Endothelial cell of umbilical vein (primary cell): ENCODE data around the gene MRPS18B. TPM values are rescaled to one million over a fixed set of nuclear protein-coding genes. Genes with fewer than 3 reads are reported as not detected.

ENCODE experiments used
- BruUV-seq: library from RNA; stranded (reverse); fragments of 400-500 nt; replicated peaks from 2 replicates; lab custom pipeline; 2021; lab: Mats Ljungman, UMichigan
- CTCF ChIA-PET: fragments of 300-600, 350-600 bp; sonication (Branson Sonifier 250); formaldehyde crosslinking; loops from one replicate; lab custom pipeline; 2021; ENCODE audit warnings: antibody characterized with exemption, inconsistent platforms; lab: Charles Lee
- POLR2A ChIA-PET: fragments of 300-600, 350-600 bp; sonication (Branson Sonifier 250); formaldehyde crosslinking; loops from one replicate; lab custom pipeline; 2021; ENCODE audit warnings: antibody characterized with exemption, inconsistent platforms; lab: Charles Lee
- DNase-seq: peaks from one replicate; pipeline ENCODE4 v3.0.0-alpha.2; 2011; ENCODE audit warnings: low read depth, low spot score
- FAIRE-seq: peaks from 2 replicates; lab custom pipeline; 2011; peaks lifted over from hg19 to GRCh38; lab: Jason Lieb, UNC
- H2AFZ ChIP-seq: 2 replicates; pipeline ENCODE4 v1.6.0; 2012; ENCODE audit warnings: low read depth, low read length, control low read depth, inconsistent platforms
- H3K27ac ChIP-seq: 2 replicates; pipeline ENCODE4 v1.5.1; 2011; ENCODE audit warnings: low read depth, mild to moderate bottlenecking, control low read depth, low read length, moderate library complexity; ENCODE audit not compliant: insufficient read depth
- H3K27me3 ChIP-seq, 2 experiments: 2 replicates each; pipeline versions ENCODE4 v1.6.0 to v1.6.1; 2011; ENCODE audit warnings: low read length in 2 of 2, mixed read lengths in 1 of 2; ENCODE audit not compliant: control insufficient read depth in 2 of 2, insufficient read depth in 2 of 2
- H3K36me3 ChIP-seq, 2 experiments: 2 replicates in 1 of 2; 3 replicates in 1 of 2; pipeline ENCODE4 v1.5.1; 2011; ENCODE audit warnings: low read length in 2 of 2, mild to moderate bottlenecking in 1 of 2, moderate library complexity in 1 of 2; ENCODE audit not compliant: control insufficient read depth in 2 of 2, insufficient read depth in 2 of 2; ENCODE audit errors: extremely low read depth in 1 of 2
- H3K4me1 ChIP-seq: 3 replicates; pipeline ENCODE4 v1.5.1; 2011; ENCODE audit warnings: mild to moderate bottlenecking, low read length; ENCODE audit not compliant: control insufficient read depth, insufficient read depth; ENCODE audit errors: extremely low read depth
- H3K4me2 ChIP-seq: 2 replicates; pipeline ENCODE4 v1.6.1; 2011; ENCODE audit warnings: low read length, control low read depth, mixed read lengths; ENCODE audit not compliant: insufficient read depth
- H3K4me3 ChIP-seq, 3 experiments: fragments of 200-600 bp in 1 of 3; sonication (generic), shearing (Covaris generic) in 1 of 3; replicated peaks in 1 of 3; 2 replicates each; pipeline ENCODE4 v1.5.1; 2011 to 2016; ENCODE audit warnings: control low read depth in 3 of 3, low read length in 3 of 3, mild to moderate bottlenecking in 2 of 3, inconsistent platforms in 1 of 3, low read depth in 1 of 3, moderate library complexity in 1 of 3; ENCODE audit not compliant: insufficient read depth in 1 of 3
- H3K79me2 ChIP-seq: 2 replicates; pipeline ENCODE4 v1.6.0; 2012; ENCODE audit warnings: low read length, inconsistent platforms; ENCODE audit not compliant: control insufficient read depth, insufficient read depth
- H3K9ac ChIP-seq: replicated peaks from 2 replicates; pipeline ENCODE3; 2011; ENCODE audit warnings: low read length, control low read depth; ENCODE audit not compliant: insufficient read depth; ENCODE audit errors: extremely low read depth
- H3K9me1 ChIP-seq: replicated peaks from 3 replicates; pipeline ENCODE4 v1.6.0; 2011; ENCODE audit warnings: mild to moderate bottlenecking, low read length; ENCODE audit not compliant: control insufficient read depth, insufficient read depth; ENCODE audit errors: extremely low read depth
- H3K9me3 ChIP-seq: replicated peaks from 2 replicates; pipeline ENCODE4 v1.5.1; 2012; ENCODE audit warnings: low read length, inconsistent platforms; ENCODE audit not compliant: control insufficient read depth, insufficient read depth
- H4K20me1 ChIP-seq: replicated peaks from 2 replicates; pipeline ENCODE3; 2011; ENCODE audit warnings: mild to moderate bottlenecking, low read length; ENCODE audit not compliant: control insufficient read depth, insufficient read depth; ENCODE audit errors: extremely low read depth
- EZH2 ChIP-seq: IDR thresholded peaks from 2 replicates; pipeline ENCODE4 v1.6.1; 2012; ENCODE audit warnings: borderline replicate concordance, low read depth, mild to moderate bottlenecking, moderate library complexity, low read length, inconsistent platforms; ENCODE audit not compliant: severe bottlenecking
- FOS ChIP-seq: IDR thresholded peaks from 2 replicates; pipeline ENCODE4 v1.6.1; 2011; ENCODE audit warnings: mild to moderate bottlenecking, low read length, moderate library complexity, borderline replicate concordance; ENCODE audit not compliant: insufficient read depth
- GATA2 ChIP-seq: IDR thresholded peaks from 2 replicates; pipeline ENCODE4 v1.7.0; 2011; ENCODE audit warnings: low read depth, mild to moderate bottlenecking, moderate library complexity, mixed read lengths, low read length; ENCODE audit not compliant: insufficient read length, insufficient read depth
- JUN ChIP-seq: IDR thresholded peaks from 2 replicates; pipeline ENCODE4 v1.6.1; 2011; ENCODE audit warnings: borderline replicate concordance, low read depth; ENCODE audit not compliant: insufficient read length, insufficient read depth
- MYC ChIP-seq: IDR thresholded peaks from one replicate; pipeline ENCODE4 v1.6.1; 2011; ENCODE audit warnings: mild to moderate bottlenecking, low read depth, low read length
- POLR2A ChIP-seq: IDR thresholded peaks from 2 replicates; pipeline ENCODE4 v1.6.1; 2012; ENCODE audit warnings: low read depth, mild to moderate bottlenecking, control low read depth, low read length
- POLR2AphosphoS5 ChIP-seq: IDR thresholded peaks from 2 replicates; pipeline ENCODE4 v1.6.1; 2012; ENCODE audit warnings: low read depth, mild to moderate bottlenecking, control low read depth, low read length, moderate library complexity; ENCODE audit not compliant: insufficient read depth
- dilution Hi-C: fragments of 300-500 bp; cut with MboI; formaldehyde crosslinking; loops from one replicate; pipeline ENCODE4 v1.15.0; 2019; ENCODE audit warnings: low sequenced_read_pairs; ENCODE audit not compliant: extremely low pct_ligation_motif_present
- intact Hi-C: fragments of 100-400 bp; cut with micrococcal nuclease; formaldehyde crosslinking; loops from one replicate; pipeline ENCODE4 v1.10.0; 2022
- polyA plus RNA-seq, 4 experiments: library from polyadenylated mRNA; depleted of rRNA in 3 of 4; stranded (reverse) in 3 of 4; unstranded in 1 of 4; fragments of >200 nt; gene quantifications; 2 replicates each; pipeline versions ENCODE4 v1.2.1 to v1.2.3, GENCODE V29; 2011 to 2012; ENCODE audit warnings: missing spikeins in 1 of 4
- total RNA-seq: library from RNA; stranded (reverse); gene quantifications from 2 replicates; pipeline ENCODE4 v1.2.3, GENCODE V29; 2021
- TF ChIP-seq, protein P1 (sequence below), 2 donors: IDR thresholded peaks; 1 replicate in 1 of 2; 2 replicates in 1 of 2; pipeline ENCODE4 v1.5.1; 2011; ENCODE audit warnings: low read length in 2 of 2, mild to moderate bottlenecking in 2 of 2, moderate library complexity in 2 of 2, control low read depth in 1 of 2, inconsistent platforms in 1 of 2, low read depth in 1 of 2; ENCODE audit not compliant: insufficient read depth in 1 of 2; ENCODE audit errors: extremely low read depth in 1 of 2
- TF ChIP-seq, protein P2 (sequence below): IDR thresholded peaks from 2 replicates; pipeline ENCODE4 v1.6.1; 2011; ENCODE audit not compliant: insufficient read depth, insufficient read length

MRPS18B gene
- total and polyA plus RNA-seq, 2 donors (not counting 3 experiments of a cell fraction or from before 2014, with no cell fraction given) = 32.6 to 49.1 TPM

DNA sequence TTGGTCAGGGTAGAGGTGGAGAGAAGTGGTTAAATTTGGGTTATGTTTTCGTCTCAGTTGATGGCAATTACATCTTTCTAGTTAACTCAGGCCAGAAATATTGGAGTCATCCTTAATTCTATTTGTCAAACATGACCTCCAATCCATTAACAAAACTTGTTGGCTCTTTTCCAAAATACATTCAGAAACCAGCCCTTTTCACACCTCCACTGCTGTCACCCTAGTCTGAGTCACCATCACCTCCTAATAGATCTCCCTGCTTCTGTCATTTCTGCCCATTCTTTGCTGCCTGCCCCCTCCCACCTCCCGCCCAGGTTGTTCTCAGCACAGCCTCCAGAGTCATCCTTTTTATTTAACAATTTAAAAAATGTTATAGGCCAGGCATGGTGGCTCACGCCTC is 49.4 kb upstream of the MRPS18B start:
- Histone ChIP-seq H3K4me1 (peaks cover 18% of the 10 kb centered on the region), H3K9me3 (no peaks in the 10 kb centered on the region), H3K9me1 (no peaks in the 10 kb centered on the region), H2AFZ (no peak overlapping the region), H3K4me2 (no peak overlapping the region), H3K9ac (no peak overlapping the region), H3K27me3 (no peaks in the 10 kb centered on the region), H3K27ac (no peak overlapping the region), H3K79me2 (peaks cover 18% of the 10 kb centered on the region), H4K20me1 (no peaks in the 10 kb centered on the region), H3K4me3 (no peak overlapping the region), H3K36me3 (no peaks in the 10 kb centered on the region)
- dilution Hi-C loops = no loop called here
- CTCF ChIA-PET = interaction anchor here (1.8 kb wide), 1 partner anchor 23 kb away, joined by 9 read pairs; no protein-coding TSS in a partner anchor
- TF ChIP-seq JUN (no peak), POLR2AphosphoS5 (no peak), MYC (no peak), EZH2 (no peak), GATA2 (no peak), FOS (no peak), POLR2A (no peak)
- TF ChIP-seq, protein P1, sequence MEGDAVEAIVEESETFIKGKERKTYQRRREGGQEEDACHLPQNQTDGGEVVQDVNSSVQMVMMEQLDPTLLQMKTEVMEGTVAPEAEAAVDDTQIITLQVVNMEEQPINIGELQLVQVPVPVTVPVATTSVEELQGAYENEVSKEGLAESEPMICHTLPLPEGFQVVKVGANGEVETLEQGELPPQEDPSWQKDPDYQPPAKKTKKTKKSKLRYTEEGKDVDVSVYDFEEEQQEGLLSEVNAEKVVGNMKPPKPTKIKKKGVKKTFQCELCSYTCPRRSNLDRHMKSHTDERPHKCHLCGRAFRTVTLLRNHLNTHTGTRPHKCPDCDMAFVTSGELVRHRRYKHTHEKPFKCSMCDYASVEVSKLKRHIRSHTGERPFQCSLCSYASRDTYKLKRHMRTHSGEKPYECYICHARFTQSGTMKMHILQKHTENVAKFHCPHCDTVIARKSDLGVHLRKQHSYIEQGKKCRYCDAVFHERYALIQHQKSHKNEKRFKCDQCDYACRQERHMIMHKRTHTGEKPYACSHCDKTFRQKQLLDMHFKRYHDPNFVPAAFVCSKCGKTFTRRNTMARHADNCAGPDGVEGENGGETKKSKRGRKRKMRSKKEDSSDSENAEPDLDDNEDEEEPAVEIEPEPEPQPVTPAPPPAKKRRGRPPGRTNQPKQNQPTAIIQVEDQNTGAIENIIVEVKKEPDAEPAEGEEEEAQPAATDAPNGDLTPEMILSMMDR (IDR thresholded peaks at IDR 0.05; ENCODE audit: extremely low read depth in 1 of 2, insufficient read depth in 1 of 2, low read depth in 1 of 2, low read length in 2 of 2) = no peak
- TF ChIP-seq, protein P2, sequence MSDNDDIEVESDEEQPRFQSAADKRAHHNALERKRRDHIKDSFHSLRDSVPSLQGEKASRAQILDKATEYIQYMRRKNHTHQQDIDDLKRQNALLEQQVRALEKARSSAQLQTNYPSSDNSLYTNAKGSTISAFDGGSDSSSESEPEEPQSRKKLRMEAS = no peak
- intact Hi-C loops = no loop called here
- no TSS peak for BruUV-seq
- DNase-seq (no peak), FAIRE-seq (no peak)
- POLR2A ChIA-PET = no interaction called here
